Kidney capillary endothelial cell (primary cell): ENCODE measurements around the gene MLIP.
"Not testable (repeated sequence)": the region's sequence is repeated elsewhere in the genome, so short reads cannot be mapped to it uniquely, and the experiment has no call there.

ENCODE experiments used
- DNase-seq: peaks from one replicate; pipeline ENCODE4 v3.0.0-alpha.2; 2018; ENCODE audit warnings: low spot score

Gene MLIP

GRCh38 chr6:54217018-54217417 is 105.8 kb downstream of the MLIP start:
- no peak for DNase-seq

- no peak for DNase-seq
Measured at GRCh38 chr6:54222217-54222616, 111.0 kb downstream of the MLIP start.

- DNase-seq: no peak
Measured at GRCh38 chr6:54232703-54233102, 121.5 kb downstream of the MLIP start.

GRCh38 chr6:54234539-54234938 is 123.3 kb downstream of the MLIP start:
- no peak for DNase-seq

- DNase-seq: no peak
Measured at GRCh38 chr6:54236984-54237383, 125.7 kb downstream of the MLIP start.

GRCh38 chr6:54238396-54238795 is 127.2 kb downstream of the MLIP start:
- DNase-seq: no peak

GRCh38 chr6:54243699-54244098 is 132.5 kb downstream of the MLIP start:
- no peak for DNase-seq

- peak; percentile 29 for DNase-seq
Measured at GRCh38 chr6:54244430-54244829, 133.2 kb downstream of the MLIP start.

GRCh38 chr6:54245265-54245664 is 134.0 kb downstream of the MLIP start:
- DNase-seq: no peak

- no peak for DNase-seq
Measured at GRCh38 chr6:54248319-54248718, 137.1 kb downstream of the MLIP start.

- no peak for DNase-seq
Measured at GRCh38 chr6:54248994-54249393, 137.8 kb downstream of the MLIP start.

GRCh38 chr6:54249812-54250211 is 138.6 kb downstream of the MLIP start:
- DNase-seq: not testable (repeated sequence)

GRCh38 chr6:54252496-54252895 is 141.3 kb downstream of the MLIP start:
- DNase-seq: no peak

GRCh38 chr6:54252916-54253315 is 141.7 kb downstream of the MLIP start:
- DNase-seq: no peak

- DNase-seq: no peak
Measured at GRCh38 chr6:54254886-54255285, 143.6 kb downstream of the MLIP start.

- peak; percentile 49 for DNase-seq
Measured at GRCh38 chr6:54255886-54256285, 144.6 kb downstream of the MLIP start.

GRCh38 chr6:54260025-54260424 is 148.8 kb downstream of the MLIP start:
- DNase-seq: no peak

GRCh38 chr6:54262499-54262898 is 151.3 kb downstream of the MLIP start:
- no peak for DNase-seq

- no peak for DNase-seq
Measured at GRCh38 chr6:54262971-54263370, 151.7 kb downstream of the MLIP start.

- no peak for DNase-seq
Measured at GRCh38 chr6:54264581-54265272, 153.5 kb downstream of the MLIP start.

- DNase-seq: no peak
Measured at GRCh38 chr6:54266400-54266923, 155.2 kb downstream of the MLIP start.

- peak; percentile 50 for DNase-seq
Measured at GRCh38 chr6:54267798-54268197, 156.6 kb downstream of the MLIP start.

GRCh38 chr6:54273214-54273820 is 162.1 kb downstream of the MLIP start:
- DNase-seq: no peak

- DNase-seq: no peak
Measured at GRCh38 chr6:54274383-54274782, 163.1 kb downstream of the MLIP start.
